Activated CD4-positive, alpha-beta T cell treated with anti-CD3 and anti-CD28 coated beads, Interleukin-2, amount 50 U/mL, for 24 hours (primary cell): Measurements from ENCODE around the gene BEND7.
A peak's percentile ranks its signal among the peaks of the same experiment; 100 is the strongest.
"Not testable (repeated sequence)": the region's sequence is repeated elsewhere in the genome, so short reads cannot be mapped to it uniquely, and the experiment has no call there.

ENCODE experiments used
- DNase-seq, 2 donors: peaks; one replicate each; pipeline ENCODE4 v3.0.0-alpha.2; 2020; ENCODE audit warnings: low read depth in 1 of 2, low spot score in 1 of 2

BEND7 gene

GRCh38 chr10:13528875-13529713, at the start of gene BEND7:
BEND7 (minus strand) TSS chr10:13529014; CDS start chr10:13528533, 481 bp downstream.
- no peak for DNase-seq

GRCh38 chr10:13573960-13574359, 45.1 kb upstream of the BEND7 start:
- no peak for DNase-seq

GRCh38 chr10:13571541-13571940, 42.7 kb upstream of the BEND7 start:
- no peak for DNase-seq

GRCh38 chr10:13567030-13567429, 38.2 kb upstream of the BEND7 start:
- no peak for DNase-seq

GRCh38 chr10:13564576-13564975, 35.8 kb upstream of the BEND7 start:
- no peak for DNase-seq

- DNase-seq = no peak
These were observed 34.9 kb upstream of the BEND7 start for GRCh38 chr10:13563481-13564445.

- DNase-seq = no peak
These were observed 31.8 kb upstream of the BEND7 start for GRCh38 chr10:13560597-13560996.

- DNase-seq = no peak
These were observed 30.4 kb upstream of the BEND7 start for GRCh38 chr10:13559124-13559700.

- no peak for DNase-seq
These were observed 27.2 kb upstream of the BEND7 start for GRCh38 chr10:13555884-13556510.

- no peak for DNase-seq
These were observed 22.0 kb upstream of the BEND7 start for GRCh38 chr10:13550802-13551201.

GRCh38 chr10:13542533-13542932, 13.7 kb upstream of the BEND7 start:
- no peak for DNase-seq

- not testable (repeated sequence) for DNase-seq
These were observed 9.2 kb upstream of the BEND7 start for GRCh38 chr10:13537985-13538384.

GRCh38 chr10:13536674-13537366, 8.0 kb upstream of the BEND7 start:
- peak in 1 of 2 donors; percentile 3 for DNase-seq

GRCh38 chr10:13535346-13535745, 6.5 kb upstream of the BEND7 start:
- DNase-seq = no peak

- DNase-seq = no peak
These were observed 830 bp upstream of the BEND7 start for GRCh38 chr10:13529714-13529973.

GRCh38 chr10:13528123-13528874, 515 bp downstream of the BEND7 start:
- no peak for DNase-seq

GRCh38 chr10:13527864-13528122, 1.0 kb downstream of the BEND7 start:
- DNase-seq = no peak

GRCh38 chr10:13526948-13527863, 1.6 kb downstream of the BEND7 start:
- no peak for DNase-seq

- DNase-seq = no peak
These were observed 3.2 kb downstream of the BEND7 start for GRCh38 chr10:13525663-13526062.
